ENCODE data around the gene CSNK1G3. TPM values are rescaled to one million over a fixed set of nuclear protein-coding genes. Genes with fewer than 3 reads are reported as not detected.

The CSNK1G3 gene
- polyA plus RNA-seq, 2 donors = 6.4 to 7.9 TPM

GRCh38 chr5:123546657-123547056 lies 34.7 kb downstream of the CSNK1G3 start:
- Histone ChIP-seq H3K27ac (ENCODE audit: low read depth in 2 of 2, low read length in 1 of 2) (no peak overlapping the region), H3K27me3 (ENCODE audit: control insufficient read depth in 1 of 2, insufficient read depth in 2 of 2, low read length in 2 of 2) (no peaks in the 10 kb centered on the region), H3K4me3 (ENCODE audit: low read depth in 1 of 2, low read length in 2 of 2) (no peak overlapping the region), H3K4me1 (ENCODE audit: control insufficient read depth in 2 of 2, insufficient read depth in 2 of 2, low read length in 1 of 2) (no peaks in the 10 kb centered on the region), H3K36me3 (ENCODE audit: control insufficient read depth in 2 of 2, insufficient read depth in 2 of 2, low read length in 1 of 2) (no peaks in the 10 kb centered on the region), H3K9me3 (ENCODE audit: control insufficient read depth in 2 of 2, insufficient read depth in 1 of 2, low read depth in 1 of 2, low read length in 1 of 2) (no peaks in the 10 kb centered on the region)
- 91 to 95% methylated on average over 1 of the region's 1 CpG for WGBS, 2 donors

- Histone ChIP-seq H3K27me3 (ENCODE audit: control insufficient read depth in 1 of 2, insufficient read depth in 2 of 2, low read length in 2 of 2) (no peaks in the 10 kb centered on the region), H3K9me3 (ENCODE audit: control insufficient read depth in 2 of 2, insufficient read depth in 1 of 2, low read depth in 1 of 2, low read length in 1 of 2) (no peaks in the 10 kb centered on the region), H3K4me1 (ENCODE audit: control insufficient read depth in 2 of 2, insufficient read depth in 2 of 2, low read length in 1 of 2) (no peaks in the 10 kb centered on the region), H3K4me3 (ENCODE audit: low read depth in 1 of 2, low read length in 2 of 2) (no peak overlapping the region), H3K27ac (ENCODE audit: low read depth in 2 of 2, low read length in 1 of 2) (no peak overlapping the region), H3K36me3 (ENCODE audit: control insufficient read depth in 2 of 2, insufficient read depth in 2 of 2, low read length in 1 of 2) (no peaks in the 10 kb centered on the region)
- 67 to 74% methylated on average over 3 of the region's 3 CpGs for whole genome bisulfite sequencing, 2 donors
These were observed 37.4 kb downstream of the CSNK1G3 start for GRCh38 chr5:123549256-123549904.

DNA sequence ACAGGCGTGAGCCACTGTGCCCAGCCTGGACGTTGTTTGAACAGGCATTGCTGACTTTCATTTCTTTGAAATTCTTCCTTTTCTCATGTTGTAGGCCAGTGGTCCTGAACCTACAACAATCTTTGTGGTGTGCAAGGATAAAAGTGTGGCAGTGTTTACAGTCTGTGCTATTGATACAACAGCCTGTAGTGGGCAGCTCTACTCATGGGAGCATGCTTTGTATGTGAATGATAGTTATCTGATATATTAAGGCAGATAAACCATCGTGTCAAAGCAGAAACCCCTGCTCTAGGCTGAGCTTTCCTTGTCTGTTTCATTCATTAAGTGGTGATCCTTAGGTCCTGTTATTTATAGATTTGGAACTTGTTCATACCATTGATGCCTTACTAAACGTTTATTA lies 42.6 kb downstream of the CSNK1G3 start:
- Histone ChIP-seq H3K9me3 (ENCODE audit: control insufficient read depth in 2 of 2, insufficient read depth in 1 of 2, low read depth in 1 of 2, low read length in 1 of 2) (no peaks in the 10 kb centered on the region), H3K36me3 (ENCODE audit: control insufficient read depth in 2 of 2, insufficient read depth in 2 of 2, low read length in 1 of 2) (peaks cover 0 to 2% of the 10 kb centered on the region in 2 donors), H3K4me1 (ENCODE audit: control insufficient read depth in 2 of 2, insufficient read depth in 2 of 2, low read length in 1 of 2) (no peaks in the 10 kb centered on the region), H3K4me3 (ENCODE audit: low read depth in 1 of 2, low read length in 2 of 2) (no peak overlapping the region), H3K27me3 (ENCODE audit: control insufficient read depth in 1 of 2, insufficient read depth in 2 of 2, low read length in 2 of 2) (no peaks in the 10 kb centered on the region), H3K27ac (ENCODE audit: low read depth in 2 of 2, low read length in 1 of 2) (no peak overlapping the region)
- WGBS, 2 donors = 75 to 77% methylated on average over 4 of the region's 4 CpGs

- Histone ChIP-seq H3K36me3 (ENCODE audit: control insufficient read depth in 2 of 2, insufficient read depth in 2 of 2, low read length in 1 of 2) (peaks cover 0 to 2% of the 10 kb centered on the region in 2 donors), H3K4me1 (ENCODE audit: control insufficient read depth in 2 of 2, insufficient read depth in 2 of 2, low read length in 1 of 2) (no peaks in the 10 kb centered on the region), H3K9me3 (ENCODE audit: control insufficient read depth in 2 of 2, insufficient read depth in 1 of 2, low read depth in 1 of 2, low read length in 1 of 2) (no peaks in the 10 kb centered on the region), H3K27ac (ENCODE audit: low read depth in 2 of 2, low read length in 1 of 2) (no peak overlapping the region), H3K27me3 (ENCODE audit: control insufficient read depth in 1 of 2, insufficient read depth in 2 of 2, low read length in 2 of 2) (no peaks in the 10 kb centered on the region), H3K4me3 (ENCODE audit: low read depth in 1 of 2, low read length in 2 of 2) (no peak overlapping the region)
- 99% methylated on average over 3 of the region's 3 CpGs for WGBS, 2 donors
These were observed 45.9 kb downstream of the CSNK1G3 start for GRCh38 chr5:123557907-123558306.

DNA sequence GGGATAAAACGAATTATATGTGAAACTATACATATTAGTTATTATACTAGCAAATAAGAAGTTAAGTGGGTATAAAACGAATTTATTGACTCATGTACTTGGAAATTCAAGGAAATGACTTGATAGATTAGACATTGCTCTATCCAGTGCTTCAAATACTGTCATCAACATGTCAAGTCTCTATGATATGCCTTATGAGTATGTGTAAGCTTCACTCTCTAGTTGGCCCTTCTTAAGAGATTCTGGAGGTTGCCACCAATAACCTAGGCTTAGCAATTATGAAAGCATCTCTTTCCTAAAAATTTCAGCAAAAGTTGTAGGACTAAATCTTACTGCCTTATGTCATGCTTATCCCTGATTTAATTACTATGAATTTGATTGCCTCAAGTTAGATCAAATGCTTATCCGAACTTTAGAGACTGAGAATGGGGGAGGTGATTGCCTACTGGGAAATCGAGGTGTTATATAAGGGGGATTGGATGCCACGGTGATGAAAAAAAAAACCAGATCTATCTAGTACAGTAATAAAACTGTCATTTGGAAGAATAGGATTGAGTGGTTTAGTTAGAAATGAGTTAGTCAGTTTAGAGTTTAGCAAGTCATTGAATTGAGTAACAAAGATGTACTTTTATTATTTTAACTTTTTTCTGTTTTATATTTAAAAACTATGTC lies 46.9 kb downstream of the CSNK1G3 start:
- Histone ChIP-seq H3K36me3 (ENCODE audit: control insufficient read depth in 2 of 2, insufficient read depth in 2 of 2, low read length in 1 of 2) (peaks cover 0 to 2% of the 10 kb centered on the region in 2 donors), H3K4me3 (ENCODE audit: low read depth in 1 of 2, low read length in 2 of 2) (no peak overlapping the region), H3K27ac (ENCODE audit: low read depth in 2 of 2, low read length in 1 of 2) (no peak overlapping the region), H3K4me1 (ENCODE audit: control insufficient read depth in 2 of 2, insufficient read depth in 2 of 2, low read length in 1 of 2) (no peaks in the 10 kb centered on the region), H3K9me3 (ENCODE audit: control insufficient read depth in 2 of 2, insufficient read depth in 1 of 2, low read depth in 1 of 2, low read length in 1 of 2) (no peaks in the 10 kb centered on the region), H3K27me3 (ENCODE audit: control insufficient read depth in 1 of 2, insufficient read depth in 2 of 2, low read length in 2 of 2) (no peaks in the 10 kb centered on the region)
- 89 to 91% methylated on average over 5 of the region's 5 CpGs for WGBS, 2 donors

GRCh38 chr5:123559434-123559775 lies 47.4 kb downstream of the CSNK1G3 start:
- Histone ChIP-seq H3K9me3 (ENCODE audit: control insufficient read depth in 2 of 2, insufficient read depth in 1 of 2, low read depth in 1 of 2, low read length in 1 of 2) (no peaks in the 10 kb centered on the region), H3K27me3 (ENCODE audit: control insufficient read depth in 1 of 2, insufficient read depth in 2 of 2, low read length in 2 of 2) (no peaks in the 10 kb centered on the region), H3K4me3 (ENCODE audit: low read depth in 1 of 2, low read length in 2 of 2) (no peak overlapping the region), H3K27ac (ENCODE audit: low read depth in 2 of 2, low read length in 1 of 2) (no peak overlapping the region), H3K4me1 (ENCODE audit: control insufficient read depth in 2 of 2, insufficient read depth in 2 of 2, low read length in 1 of 2) (no peaks in the 10 kb centered on the region), H3K36me3 (ENCODE audit: control insufficient read depth in 2 of 2, insufficient read depth in 2 of 2, low read length in 1 of 2) (peaks cover 0 to 2% of the 10 kb centered on the region in 2 donors)
- WGBS, 2 donors = 93 to 97% methylated on average over 1 of the region's 1 CpG

GRCh38 chr5:123561230-123561629 lies 49.3 kb downstream of the CSNK1G3 start:
- Histone ChIP-seq H3K4me1 (ENCODE audit: control insufficient read depth in 2 of 2, insufficient read depth in 2 of 2, low read length in 1 of 2) (no peaks in the 10 kb centered on the region), H3K27me3 (ENCODE audit: control insufficient read depth in 1 of 2, insufficient read depth in 2 of 2, low read length in 2 of 2) (no peaks in the 10 kb centered on the region), H3K36me3 (ENCODE audit: control insufficient read depth in 2 of 2, insufficient read depth in 2 of 2, low read length in 1 of 2) (peaks cover 0 to 2% of the 10 kb centered on the region in 2 donors), H3K9me3 (ENCODE audit: control insufficient read depth in 2 of 2, insufficient read depth in 1 of 2, low read depth in 1 of 2, low read length in 1 of 2) (no peaks in the 10 kb centered on the region), H3K27ac (ENCODE audit: low read depth in 2 of 2, low read length in 1 of 2) (no peak overlapping the region), H3K4me3 (ENCODE audit: low read depth in 1 of 2, low read length in 2 of 2) (no peak overlapping the region)
- 95 to 96% methylated on average over 1 of the region's 1 CpG for WGBS, 2 donors

GRCh38 chr5:123571927-123572326 lies 60.0 kb downstream of the CSNK1G3 start:
- Histone ChIP-seq H3K4me3 (ENCODE audit: low read depth in 1 of 2, low read length in 2 of 2) (no peak overlapping the region), H3K36me3 (ENCODE audit: control insufficient read depth in 2 of 2, insufficient read depth in 2 of 2, low read length in 1 of 2) (no peaks in the 10 kb centered on the region), H3K4me1 (ENCODE audit: control insufficient read depth in 2 of 2, insufficient read depth in 2 of 2, low read length in 1 of 2) (no peaks in the 10 kb centered on the region), H3K27me3 (ENCODE audit: control insufficient read depth in 1 of 2, insufficient read depth in 2 of 2, low read length in 2 of 2) (no peaks in the 10 kb centered on the region), H3K27ac (ENCODE audit: low read depth in 2 of 2, low read length in 1 of 2) (no peak overlapping the region), H3K9me3 (ENCODE audit: control insufficient read depth in 2 of 2, insufficient read depth in 1 of 2, low read depth in 1 of 2, low read length in 1 of 2) (no peaks in the 10 kb centered on the region)

DNA sequence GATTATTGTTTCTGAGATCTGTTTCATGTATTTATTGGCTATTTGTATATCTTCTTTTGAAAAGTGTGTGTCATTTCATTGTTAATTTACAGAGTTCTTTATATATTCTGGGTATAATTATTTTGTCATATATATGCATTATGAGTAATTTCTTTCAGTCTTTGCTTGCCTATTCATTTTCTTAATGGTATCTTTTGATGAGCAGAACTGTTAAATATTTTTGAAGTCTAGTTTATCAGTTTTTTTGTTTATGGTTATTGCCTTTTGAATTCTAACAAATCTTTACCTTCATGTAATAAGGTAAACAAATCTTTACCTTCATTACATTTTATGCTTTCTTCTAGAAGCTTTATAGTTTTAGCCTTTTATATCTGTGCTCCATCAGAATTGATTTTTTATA lies 66.4 kb downstream of the CSNK1G3 start:
- no peaks in the 10 kb centered on the region for H3K4me1 ChIP-seq (ENCODE audit: control insufficient read depth in 2 of 2, insufficient read depth in 2 of 2, low read length in 1 of 2)
- no peaks in the 10 kb centered on the region for H3K27me3 ChIP-seq (ENCODE audit: control insufficient read depth in 1 of 2, insufficient read depth in 2 of 2, low read length in 2 of 2)
- H3K27ac ChIP-seq (ENCODE audit: low read depth in 2 of 2, low read length in 1 of 2) = no peak overlapping the region

GRCh38 chr5:123579410-123579809 lies 67.4 kb downstream of the CSNK1G3 start:
- Histone ChIP-seq H3K9me3 (ENCODE audit: control insufficient read depth in 2 of 2, insufficient read depth in 1 of 2, low read depth in 1 of 2, low read length in 1 of 2) (no peaks in the 10 kb centered on the region), H3K4me1 (ENCODE audit: control insufficient read depth in 2 of 2, insufficient read depth in 2 of 2, low read length in 1 of 2) (no peaks in the 10 kb centered on the region)
- WGBS, 2 donors = 84% methylated on average over 3 of the region's 3 CpGs

More for the DNA sequence above, 66.4 kb downstream of the CSNK1G3 start:
- H3K4me3 ChIP-seq (ENCODE audit: low read depth in 1 of 2, low read length in 2 of 2) = no peak overlapping the region
- no peaks in the 10 kb centered on the region for H3K9me3 ChIP-seq (ENCODE audit: control insufficient read depth in 2 of 2, insufficient read depth in 1 of 2, low read depth in 1 of 2, low read length in 1 of 2)
- no peaks in the 10 kb centered on the region for H3K36me3 ChIP-seq (ENCODE audit: control insufficient read depth in 2 of 2, insufficient read depth in 2 of 2, low read length in 1 of 2)

More at GRCh38 chr5:123579410-123579809, 67.4 kb downstream of the CSNK1G3 start:
- Histone ChIP-seq H3K4me3 (ENCODE audit: low read depth in 1 of 2, low read length in 2 of 2) (no peak overlapping the region), H3K36me3 (ENCODE audit: control insufficient read depth in 2 of 2, insufficient read depth in 2 of 2, low read length in 1 of 2) (no peaks in the 10 kb centered on the region), H3K27me3 (ENCODE audit: control insufficient read depth in 1 of 2, insufficient read depth in 2 of 2, low read length in 2 of 2) (no peaks in the 10 kb centered on the region), H3K27ac (ENCODE audit: low read depth in 2 of 2, low read length in 1 of 2) (no peak overlapping the region)

Measured in esophagus (tissue), 2 donors.